ENCODE data around the gene ELL2.

ELL2 gene

GRCh38 chr5:95920822-95921221, 40.8 kb downstream of the ELL2 start:
- H2AFZ ChIP-seq (ENCODE audit: low read length), result no peak overlapping the region
- H3K4me3 ChIP-seq (ENCODE audit: low read length), result no peak overlapping the region
- H3K36me3 ChIP-seq (replicated peaks; ENCODE audit: insufficient read depth, low read length), result no peaks in the 10 kb centered on the region
- peaks cover 46% of the 10 kb centered on the region for H3K79me2 ChIP-seq (ENCODE audit: low read length)
- no peak overlapping the region for H3K9ac ChIP-seq (ENCODE audit: low read length)
- no peaks in the 10 kb centered on the region for H3K9me2 ChIP-seq (replicated peaks; ENCODE audit: insufficient read depth, low read length)
- no peaks in the 10 kb centered on the region for H3K9me3 ChIP-seq (replicated peaks; ENCODE audit: insufficient read depth, low read length)
- no peak overlapping the region for H3K4me2 ChIP-seq (ENCODE audit: low read depth, low read length)
- no peaks in the 10 kb centered on the region for H4K20me1 ChIP-seq (ENCODE audit: insufficient read depth, low read length)
- H3K4me1 ChIP-seq (ENCODE audit: low read length), result peaks cover 44% of the 10 kb centered on the region
- TF ChIP-seq EZH2phosphoT487 (IDR thresholded peaks at IDR 0.05; ENCODE audit: low read length) (no peak), EZH2 (optimal IDR thresholded peaks at IDR 0.05; ENCODE audit: low read depth, low read length) (no peak), CTCF (IDR thresholded peaks at IDR 0.05; ENCODE audit: low read length) (no peak)
- H3K27ac ChIP-seq (ENCODE audit: low read length), result no peak overlapping the region
- H3F3A ChIP-seq (ENCODE audit: insufficient read depth, low read length), result peaks cover 22% of the 10 kb centered on the region
- H3K27me3 ChIP-seq (replicated peaks; ENCODE audit: insufficient read depth, low read length), result no peaks in the 10 kb centered on the region
- no peak for DNase-seq

GRCh38 chr5:95919658-95920057, 42.0 kb downstream of the ELL2 start:
- Histone ChIP-seq H3K4me2 (ENCODE audit: low read depth, low read length) (no peak overlapping the region), H2AFZ (ENCODE audit: low read length) (no peak overlapping the region), H3K4me3 (ENCODE audit: low read length) (no peak overlapping the region), H4K20me1 (ENCODE audit: insufficient read depth, low read length) (no peaks in the 10 kb centered on the region), H3K27me3 (replicated peaks; ENCODE audit: insufficient read depth, low read length) (no peaks in the 10 kb centered on the region), H3K36me3 (replicated peaks; ENCODE audit: insufficient read depth, low read length) (no peaks in the 10 kb centered on the region), H3K9me2 (replicated peaks; ENCODE audit: insufficient read depth, low read length) (no peaks in the 10 kb centered on the region), H3F3A (ENCODE audit: insufficient read depth, low read length) (peaks cover 11% of the 10 kb centered on the region), H3K79me2 (ENCODE audit: low read length) (peaks cover 47% of the 10 kb centered on the region), H3K27ac (ENCODE audit: low read length) (no peak overlapping the region), H3K9me3 (replicated peaks; ENCODE audit: insufficient read depth, low read length) (no peaks in the 10 kb centered on the region), H3K9ac (ENCODE audit: low read length) (no peak overlapping the region), H3K4me1 (ENCODE audit: low read length) (peaks cover 35% of the 10 kb centered on the region)
- no peak for DNase-seq
- TF ChIP-seq CTCF (IDR thresholded peaks at IDR 0.05; ENCODE audit: low read length) (no peak), EZH2 (optimal IDR thresholded peaks at IDR 0.05; ENCODE audit: low read depth, low read length) (no peak), EZH2phosphoT487 (IDR thresholded peaks at IDR 0.05; ENCODE audit: low read length) (no peak)

GRCh38 chr5:95918421-95919006, 43.1 kb downstream of the ELL2 start:
- Histone ChIP-seq H3K36me3 (replicated peaks; ENCODE audit: insufficient read depth, low read length) (no peaks in the 10 kb centered on the region), H3K9me3 (replicated peaks; ENCODE audit: insufficient read depth, low read length) (no peaks in the 10 kb centered on the region), H3K4me1 (ENCODE audit: low read length) (peaks cover 25% of the 10 kb centered on the region), H3K4me2 (ENCODE audit: low read depth, low read length) (no peak overlapping the region), H3K27me3 (replicated peaks; ENCODE audit: insufficient read depth, low read length) (no peaks in the 10 kb centered on the region), H3F3A (ENCODE audit: insufficient read depth, low read length) (no peaks in the 10 kb centered on the region; the same call in 1 of the 2 replicates), H3K9ac (ENCODE audit: low read length) (no peak overlapping the region), H3K9me2 (replicated peaks; ENCODE audit: insufficient read depth, low read length) (no peaks in the 10 kb centered on the region), H3K27ac (ENCODE audit: low read length) (no peak overlapping the region), H4K20me1 (ENCODE audit: insufficient read depth, low read length) (no peaks in the 10 kb centered on the region), H3K4me3 (ENCODE audit: low read length) (no peak overlapping the region), H3K79me2 (ENCODE audit: low read length) (peaks cover 44% of the 10 kb centered on the region), H2AFZ (ENCODE audit: low read length) (no peak overlapping the region)
- no peak for DNase-seq
- TF ChIP-seq CTCF (IDR thresholded peaks at IDR 0.05; ENCODE audit: low read length) (no peak), EZH2phosphoT487 (IDR thresholded peaks at IDR 0.05; ENCODE audit: low read length) (no peak), EZH2 (optimal IDR thresholded peaks at IDR 0.05; ENCODE audit: low read depth, low read length) (no peak)
